HepG2 (cell line): Measurements from ENCODE around the gene SLC25A15. TPM values are rescaled to one million over a fixed set of nuclear protein-coding genes. Genes with fewer than 3 reads are reported as not detected.

Experiments used
- CENPBD1 ChIP-seq: sonication (generic); formaldehyde crosslinking; IDR thresholded peaks from 2 replicates; pipeline ENCODE4 v1.8.0; 2022; ENCODE audit warnings: missing genetic modification reagents, low read depth, mild to moderate bottlenecking, borderline replicate concordance
- ELF1 ChIP-seq: sonication (generic); formaldehyde crosslinking; IDR thresholded peaks from 2 replicates; pipeline ENCODE4 v1.4.0; 2020; ENCODE audit warnings: missing genetic modification reagents
- FOXJ3 ChIP-seq: sonication (generic); formaldehyde crosslinking; IDR thresholded peaks from 2 replicates; pipeline ENCODE4 v1.4.0; 2020; ENCODE audit warnings: missing genetic modification reagents, mild to moderate bottlenecking, borderline replicate concordance
- HMG20A ChIP-seq: IDR thresholded peaks from 2 replicates; pipeline ENCODE4 v1.6.1; 2016; ENCODE audit warnings: borderline replicate concordance
- KAT2B ChIP-seq: fragments of 150-350 bp; IDR thresholded peaks from 2 replicates; pipeline ENCODE4 v1.6.1; 2014; ENCODE audit warnings: low read depth, low read length, borderline replicate concordance
- KLF6 ChIP-seq: IDR thresholded peaks from 2 replicates; pipeline ENCODE4 v1.8.0; 2016; ENCODE audit warnings: missing biosample characterization, missing genetic modification reagents
- MAF1 ChIP-seq: sonication (generic); formaldehyde crosslinking; IDR thresholded peaks from 2 replicates; pipeline ENCODE4 v1.5.0; 2020; ENCODE audit warnings: missing genetic modification reagents, borderline replicate concordance
- MXD4 ChIP-seq: IDR thresholded peaks from 2 replicates; pipeline ENCODE4 v1.6.1; 2016; ENCODE audit warnings: mild to moderate bottlenecking, missing biosample characterization, missing genetic modification reagents
- NFATC3 ChIP-seq: sonication (generic); formaldehyde crosslinking; IDR thresholded peaks from 2 replicates; pipeline ENCODE4 v1.5.1; 2020; ENCODE audit warnings: mild to moderate bottlenecking, missing genetic modification reagents
- NFE2L1 ChIP-seq: sonication (generic); formaldehyde crosslinking; IDR thresholded peaks from 2 replicates; pipeline ENCODE4 v1.4.0; 2020; ENCODE audit warnings: missing genetic modification reagents, mild to moderate bottlenecking, borderline replicate concordance
- NFKB2 ChIP-seq: sonication (generic); formaldehyde crosslinking; IDR thresholded peaks from 2 replicates; pipeline ENCODE4 v1.4.0; 2020; ENCODE audit warnings: missing genetic modification reagents, borderline replicate concordance
- NFYB ChIP-seq: sonication (generic); formaldehyde crosslinking; IDR thresholded peaks from 2 replicates; pipeline ENCODE4 v1.4.0; 2020; ENCODE audit warnings: missing genetic modification reagents
- NONO ChIP-seq, 2 experiments: fragments of 450-650 bp in 1 of 2; sonication (generic) in 1 of 2; formaldehyde crosslinking in 1 of 2; IDR thresholded peaks in 1 of 2; conservative IDR thresholded peaks in 1 of 2; 2 replicates each; pipeline versions ENCODE4 v1.6.1 to v1.8.0; 2017 to 2022; ENCODE audit warnings: mild to moderate bottlenecking in 1 of 2, missing genetic modification reagents in 1 of 2, moderate library complexity in 1 of 2
- NR2F1 ChIP-seq, 2 experiments: fragments of 450-650 bp in 1 of 2; formaldehyde crosslinking in 1 of 2; IDR thresholded peaks; 2 replicates each; pipeline versions ENCODE4 v1.5.0 to v1.6.1; 2016 to 2020; ENCODE audit warnings: mild to moderate bottlenecking in 1 of 2, missing compliant biosample characterization in 1 of 2, missing genetic modification reagents in 1 of 2, moderate library complexity in 1 of 2
- SIX1 ChIP-seq: sonication (generic); formaldehyde crosslinking; IDR thresholded peaks from 2 replicates; pipeline ENCODE4 v1.4.0; 2020; ENCODE audit warnings: missing genetic modification reagents, borderline replicate concordance
- SMAD1 ChIP-seq: sonication (generic); formaldehyde crosslinking; IDR thresholded peaks from 2 replicates; pipeline ENCODE4 v1.4.0; 2020; ENCODE audit warnings: missing genetic modification reagents, low read depth, mild to moderate bottlenecking, borderline replicate concordance
- SOX6 ChIP-seq, 2 experiments: fragments of 450-650 bp in 1 of 2; sonication (generic) in 1 of 2; formaldehyde crosslinking in 1 of 2; IDR thresholded peaks; 2 replicates each; pipeline versions ENCODE4 v1.4.0 to v1.6.1; 2017 to 2020; ENCODE audit warnings: antibody characterized with exemption in 1 of 2, mild to moderate bottlenecking in 1 of 2, missing genetic modification reagents in 1 of 2
- ZKSCAN8 ChIP-seq: IDR thresholded peaks from 2 replicates; pipeline ENCODE4 v1.6.1; 2016; ENCODE audit warnings: borderline replicate concordance, missing genetic modification reagents, missing compliant biosample characterization
- ZNF296 ChIP-seq: sonication (generic); formaldehyde crosslinking; conservative IDR thresholded peaks from 2 replicates; pipeline ENCODE4 v1.5.0; 2020; ENCODE audit warnings: mild to moderate bottlenecking, missing genetic modification reagents
- ZNF644 ChIP-seq: IDR thresholded peaks from 2 replicates; pipeline ENCODE4 v1.6.1; 2016; ENCODE audit warnings: low read depth
- polyA plus RNA-seq, 8 experiments: library from polyadenylated mRNA; depleted of rRNA in 3 of 8; stranded (reverse) in 7 of 8; unstranded in 1 of 8; fragments of >200 nt; fragmentation: Illumina TruSeq in 4 of 8; extraction: Trizol in 4 of 8; gene quantifications; 2 replicates each; pipeline versions ENCODE4 v1.2.1 to v1.2.3, GENCODE V29; 2011 to 2016; ENCODE audit warnings: low read depth in 4 of 8, missing spikeins in 1 of 8, mixed read lengths in 1 of 8; ENCODE audit not compliant: insufficient read depth in 1 of 8
- total RNA-seq, 5 experiments: library from RNA; depleted of rRNA; stranded (reverse); fragments of >200 nt; fragmentation: Illumina TruSeq; extraction: Trizol; gene quantifications; 2 replicates each; pipeline ENCODE4 v1.2.3, GENCODE V29; 2016; ENCODE audit warnings: low read depth in 1 of 5
- TF ChIP-seq, protein P1 (sequence below): sonication (generic); formaldehyde crosslinking; IDR thresholded peaks from 2 replicates; pipeline ENCODE4 v1.4.0; 2020; ENCODE audit warnings: mild to moderate bottlenecking, missing genetic modification reagents
- TF ChIP-seq, protein P2 (sequence below): sonication (generic); formaldehyde crosslinking; IDR thresholded peaks from 2 replicates; pipeline ENCODE4 v1.5.0; 2020; ENCODE audit warnings: mild to moderate bottlenecking, missing genetic modification reagents, borderline replicate concordance
- TF ChIP-seq, protein P3 (sequence below): sonication (generic); formaldehyde crosslinking; IDR thresholded peaks from 2 replicates; pipeline ENCODE4 v1.5.0; 2020; ENCODE audit warnings: missing genetic modification reagents

Gene SLC25A15
- total and polyA plus RNA-seq, 2 of the 13 experiments (the other 11 are each of a cell fraction or from before 2014, with no cell fraction given) = 17.3 to 39.1 TPM

DNA sequence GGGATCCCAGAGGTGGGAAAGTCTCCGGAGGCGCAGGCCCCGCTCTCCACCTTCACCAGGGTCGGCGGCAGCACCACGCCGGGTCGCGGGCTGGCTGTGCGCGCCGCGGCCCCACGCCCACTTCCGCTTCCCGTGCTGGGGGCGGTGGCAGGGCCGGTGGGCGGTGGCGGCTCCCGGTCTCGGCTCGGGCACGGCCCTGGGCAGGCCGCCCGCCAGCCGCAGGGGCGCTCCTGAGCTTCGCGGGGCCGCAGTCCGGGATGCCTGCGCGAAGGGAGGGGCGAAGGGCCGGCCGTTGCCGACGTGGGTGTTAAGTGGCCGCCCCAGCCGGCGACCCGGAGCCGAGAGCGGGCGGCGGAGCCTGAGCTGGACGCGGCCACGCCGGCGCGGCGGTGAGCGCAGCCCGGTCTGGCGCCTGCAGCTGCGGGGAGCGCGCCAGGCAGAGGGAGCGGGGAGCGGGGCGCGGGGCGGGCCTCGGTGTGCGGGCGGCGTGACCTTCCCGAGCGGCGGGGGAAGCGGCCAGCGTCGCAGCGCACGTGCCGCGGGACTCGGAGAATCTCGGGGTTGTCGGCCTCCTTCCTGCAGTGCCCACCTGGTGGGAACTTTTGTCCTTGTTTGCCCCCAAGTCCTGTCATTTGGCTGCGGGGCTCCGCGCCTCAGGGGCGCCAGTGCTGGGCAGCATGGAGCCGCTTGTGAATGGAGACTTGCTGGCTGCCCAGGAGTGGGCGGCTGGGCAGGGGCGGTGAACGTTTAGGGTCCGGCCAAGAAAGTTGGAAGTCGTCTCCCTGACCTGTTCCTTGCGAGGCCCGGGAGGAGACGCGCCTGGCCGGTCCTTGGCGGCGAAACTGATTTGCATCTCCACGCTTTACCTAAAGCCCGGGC, at the start of gene SLC25A15 (continued):
- TF ChIP-seq, protein P1, sequence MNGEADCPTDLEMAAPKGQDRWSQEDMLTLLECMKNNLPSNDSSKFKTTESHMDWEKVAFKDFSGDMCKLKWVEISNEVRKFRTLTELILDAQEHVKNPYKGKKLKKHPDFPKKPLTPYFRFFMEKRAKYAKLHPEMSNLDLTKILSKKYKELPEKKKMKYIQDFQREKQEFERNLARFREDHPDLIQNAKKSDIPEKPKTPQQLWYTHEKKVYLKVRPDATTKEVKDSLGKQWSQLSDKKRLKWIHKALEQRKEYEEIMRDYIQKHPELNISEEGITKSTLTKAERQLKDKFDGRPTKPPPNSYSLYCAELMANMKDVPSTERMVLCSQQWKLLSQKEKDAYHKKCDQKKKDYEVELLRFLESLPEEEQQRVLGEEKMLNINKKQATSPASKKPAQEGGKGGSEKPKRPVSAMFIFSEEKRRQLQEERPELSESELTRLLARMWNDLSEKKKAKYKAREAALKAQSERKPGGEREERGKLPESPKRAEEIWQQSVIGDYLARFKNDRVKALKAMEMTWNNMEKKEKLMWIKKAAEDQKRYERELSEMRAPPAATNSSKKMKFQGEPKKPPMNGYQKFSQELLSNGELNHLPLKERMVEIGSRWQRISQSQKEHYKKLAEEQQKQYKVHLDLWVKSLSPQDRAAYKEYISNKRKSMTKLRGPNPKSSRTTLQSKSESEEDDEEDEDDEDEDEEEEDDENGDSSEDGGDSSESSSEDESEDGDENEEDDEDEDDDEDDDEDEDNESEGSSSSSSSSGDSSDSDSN (CRISPR knock-in tag) = peak; percentile 91
- no peak for TF ChIP-seq ZKSCAN8 (CRISPR knock-in tag)
- TF ChIP-seq NFYB = no peak
- TF ChIP-seq NFE2L1 (CRISPR knock-in tag) = no peak
- TF ChIP-seq ZNF296 = 0 out of 2 replicates have a peak, but pooled peaks have one; percentile 51
- TF ChIP-seq FOXJ3 (CRISPR knock-in tag) = no peak
- TF ChIP-seq ZNF644 = no peak
- TF ChIP-seq HMG20A = no peak
- TF ChIP-seq SIX1 (CRISPR knock-in tag) = no peak
- no peak for TF ChIP-seq SMAD1 (CRISPR knock-in tag)
- no peak for TF ChIP-seq KLF6
- no peak for TF ChIP-seq MAF1 (CRISPR knock-in tag)
- TF ChIP-seq, protein P2, sequence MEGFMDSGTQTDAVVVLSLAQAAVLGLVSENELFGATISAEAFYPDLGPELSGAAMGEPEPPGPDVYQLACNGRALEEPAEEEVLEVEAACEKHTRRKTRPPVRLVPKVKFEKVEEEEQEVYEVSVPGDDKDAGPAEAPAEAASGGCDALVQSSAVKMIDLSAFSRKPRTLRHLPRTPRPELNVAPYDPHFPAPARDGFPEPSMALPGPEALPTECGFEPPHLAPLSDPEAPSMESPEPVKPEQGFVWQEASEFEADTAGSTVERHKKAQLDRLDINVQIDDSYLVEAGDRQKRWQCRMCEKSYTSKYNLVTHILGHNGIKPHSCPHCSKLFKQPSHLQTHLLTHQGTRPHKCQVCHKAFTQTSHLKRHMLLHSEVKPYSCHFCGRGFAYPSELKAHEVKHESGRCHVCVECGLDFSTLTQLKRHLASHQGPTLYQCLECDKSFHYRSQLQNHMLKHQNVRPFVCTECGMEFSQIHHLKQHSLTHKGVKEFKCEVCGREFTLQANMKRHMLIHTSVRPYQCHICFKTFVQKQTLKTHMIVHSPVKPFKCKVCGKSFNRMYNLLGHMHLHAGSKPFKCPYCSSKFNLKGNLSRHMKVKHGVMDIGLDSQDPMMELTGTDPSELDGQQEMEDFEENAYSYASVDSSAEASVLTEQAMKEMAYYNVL = no peak
- TF ChIP-seq NR2F1 (CRISPR knock-in tag; IDR thresholded peaks at IDR 0.05) = no peak
- TF ChIP-seq CENPBD1 = no peak; the same call in 1 of the 2 replicates
- no peak for TF ChIP-seq NFKB2 (CRISPR knock-in tag)
- no peak for TF ChIP-seq NFATC3 (CRISPR knock-in tag)
- TF ChIP-seq ELF1 (CRISPR knock-in tag) = no peak
- TF ChIP-seq KAT2B = no peak
- no peak for TF ChIP-seq MXD4 (CRISPR knock-in tag)
- TF ChIP-seq, protein P3, sequence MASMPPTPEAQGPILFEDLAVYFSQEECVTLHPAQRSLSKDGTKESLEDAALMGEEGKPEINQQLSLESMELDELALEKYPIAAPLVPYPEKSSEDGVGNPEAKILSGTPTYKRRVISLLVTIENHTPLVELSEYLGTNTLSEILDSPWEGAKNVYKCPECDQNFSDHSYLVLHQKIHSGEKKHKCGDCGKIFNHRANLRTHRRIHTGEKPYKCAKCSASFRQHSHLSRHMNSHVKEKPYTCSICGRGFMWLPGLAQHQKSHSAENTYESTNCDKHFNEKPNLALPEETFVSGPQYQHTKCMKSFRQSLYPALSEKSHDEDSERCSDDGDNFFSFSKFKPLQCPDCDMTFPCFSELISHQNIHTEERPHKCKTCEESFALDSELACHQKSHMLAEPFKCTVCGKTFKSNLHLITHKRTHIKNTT (CRISPR knock-in tag) = no peak
- TF ChIP-seq SOX6 (IDR thresholded peaks at IDR 0.05) = no peak
- TF ChIP-seq SOX6 (CRISPR knock-in tag; IDR thresholded peaks at IDR 0.05) = peak; percentile 22; the same call in 1 of the 2 replicates
- no peak for TF ChIP-seq NONO (IDR thresholded peaks at IDR 0.05)
- no peak; the same call in 1 of the 2 replicates for TF ChIP-seq NONO (CRISPR knock-in tag; conservative IDR thresholded peaks at IDR 0.05)
